Mucosa of rectum (tissue), 2 donors: ENCODE results near the gene AGAP2.
A peak's percentile ranks its signal among the peaks of the same experiment; 100 is the strongest.

Experiments used
- H3K27ac ChIP-seq, 2 donors: one replicate each; pipeline ENCODE4 v1.7.0; 2013; ENCODE audit warnings: inconsistent platforms in 2 of 2, low read depth in 2 of 2, low read length in 2 of 2
- H3K27me3 ChIP-seq, 2 donors: one replicate each; pipeline ENCODE4 v1.7.0; 2013; ENCODE audit warnings: low read length in 2 of 2; ENCODE audit not compliant: control insufficient read depth in 2 of 2, insufficient read depth in 2 of 2
- H3K36me3 ChIP-seq, 2 donors: one replicate each; pipeline ENCODE4 v1.7.0; 2013; ENCODE audit warnings: low read length in 2 of 2; ENCODE audit not compliant: control insufficient read depth in 2 of 2, insufficient read depth in 2 of 2
- H3K4me1 ChIP-seq, 2 donors: one replicate each; pipeline ENCODE4 v1.7.0; 2013; ENCODE audit warnings: low read length in 2 of 2, mild to moderate bottlenecking in 1 of 2; ENCODE audit not compliant: control insufficient read depth in 2 of 2, insufficient read depth in 2 of 2
- H3K4me3 ChIP-seq, 2 donors: one replicate each; pipeline ENCODE4 v1.7.0; 2013; ENCODE audit warnings: low read length in 2 of 2
- H3K9ac ChIP-seq, 2 donors: one replicate each; pipeline ENCODE4 v1.7.0; 2013; ENCODE audit warnings: low read length in 2 of 2, low read depth in 1 of 2, mild to moderate bottlenecking in 1 of 2
- H3K9me3 ChIP-seq, 2 donors: one replicate each; pipeline ENCODE4 v1.7.0; 2013; ENCODE audit warnings: low read length in 2 of 2; ENCODE audit not compliant: control insufficient read depth in 2 of 2
- donor health status: healthy.
- donor health status: Normal muscosa, but diverticular disease.

AGAP2 gene

GRCh38 chr12:57698414-57698813, 40.1 kb downstream of the AGAP2 start:
- Histone ChIP-seq H3K27ac (no peak overlapping the region), H3K4me1 (peaks cover 8 to 9% of the 10 kb centered on the region in 2 donors), H3K27me3 (no peaks in the 10 kb centered on the region), H3K36me3 (peaks cover 36 to 41% of the 10 kb centered on the region in 2 donors), H3K4me3 (no peak overlapping the region), H3K9ac (no peak overlapping the region), H3K9me3 (no peaks in the 10 kb centered on the region)

- Histone ChIP-seq H3K9me3 (no peaks in the 10 kb centered on the region), H3K27me3 (no peaks in the 10 kb centered on the region), H3K36me3 (peaks cover 32 to 35% of the 10 kb centered on the region in 2 donors), H3K27ac (no peak overlapping the region), H3K4me3 (no peak overlapping the region), H3K4me1 (peaks cover 8 to 13% of the 10 kb centered on the region in 2 donors), H3K9ac (no peak overlapping the region)
These were observed 41.5 kb downstream of the AGAP2 start for GRCh38 chr12:57697076-57697475.

- Histone ChIP-seq H3K36me3 (peaks cover 32 to 35% of the 10 kb centered on the region in 2 donors), H3K27me3 (no peaks in the 10 kb centered on the region), H3K9me3 (no peaks in the 10 kb centered on the region), H3K27ac (no peak overlapping the region), H3K4me1 (peaks cover 8 to 13% of the 10 kb centered on the region in 2 donors), H3K9ac (no peak overlapping the region), H3K4me3 (no peak overlapping the region)
These were observed 42.6 kb downstream of the AGAP2 start for GRCh38 chr12:57695770-57696432.

DNA sequence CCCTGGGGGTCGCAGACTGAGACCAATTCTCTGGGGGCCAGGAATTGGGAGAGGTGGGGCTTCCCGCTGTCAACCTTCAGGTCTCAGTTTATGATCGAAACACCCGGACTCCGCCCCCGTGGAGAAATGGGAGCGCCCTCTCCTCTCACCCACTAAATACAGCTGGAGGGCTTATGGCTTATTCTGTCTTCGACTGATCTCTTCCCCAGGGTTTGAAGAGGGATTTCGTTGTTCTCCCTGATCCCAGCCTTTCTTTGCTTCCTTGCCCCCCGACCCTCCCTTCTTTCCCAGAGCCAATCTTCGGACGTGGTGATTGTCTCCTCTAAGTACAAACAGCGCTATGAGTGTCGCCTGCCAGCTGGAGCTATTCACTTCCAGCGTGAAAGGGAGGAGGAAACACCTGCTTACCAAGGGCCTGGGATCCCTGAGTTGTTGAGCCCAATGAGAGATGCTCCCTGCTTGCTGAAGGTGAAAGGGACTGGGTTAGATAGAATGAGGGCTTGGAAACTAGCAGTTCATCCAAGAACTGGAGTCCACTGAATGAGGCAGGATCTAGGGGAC, 44.0 kb downstream of the AGAP2 start:
- peaks cover 28 to 32% of the 10 kb centered on the region in 2 donors for H3K36me3 ChIP-seq
- H3K27me3 ChIP-seq: no peaks in the 10 kb centered on the region
- peak overlapping the region; percentile 90 to 99 for H3K4me3 ChIP-seq
- peak overlapping the region; percentile 56 to 89 for H3K27ac ChIP-seq
- H3K9me3 ChIP-seq: no peaks in the 10 kb centered on the region
- peak overlapping the region; percentile 73 to 96 for H3K9ac ChIP-seq
- peaks cover 8 to 13% of the 10 kb centered on the region in 2 donors for H3K4me1 ChIP-seq

GRCh38 chr12:57693659-57694458, 44.7 kb downstream of the AGAP2 start, which contains the start of gene OS9:
Gene OS9 (plus strand): TSS chr12:57694132. CDS start chr12:57694162, 30 bp downstream.
- Histone ChIP-seq H3K9me3 (no peaks in the 10 kb centered on the region), H3K4me1 (peaks cover 8 to 13% of the 10 kb centered on the region in 2 donors), H3K36me3 (peaks cover 25 to 28% of the 10 kb centered on the region in 2 donors), H3K27ac (peak within 1 kb of the TSS; percentile 56 to 89), H3K4me3 (peak within 1 kb of the TSS; percentile 90 to 99), H3K9ac (peak within 1 kb of the TSS; percentile 73 to 96), H3K27me3 (no peaks in the 10 kb centered on the region)

DNA sequence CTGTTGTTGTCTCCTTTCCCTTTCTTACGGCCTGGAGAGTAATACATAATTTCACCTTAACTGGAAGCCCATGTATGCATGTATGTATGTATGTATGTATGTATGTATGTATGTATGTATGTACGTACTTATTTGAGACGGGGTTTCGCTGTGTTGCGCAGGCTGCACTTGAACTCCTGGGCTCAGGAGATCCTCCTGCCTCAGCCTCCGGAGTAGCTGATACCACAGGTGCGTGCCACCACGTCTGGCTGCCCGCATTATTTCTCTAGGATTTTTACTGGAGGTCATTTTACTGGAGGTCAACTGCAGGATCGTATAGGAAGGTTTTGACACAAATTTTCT, 45.3 kb downstream of the AGAP2 start:
- peaks cover 20 to 22% of the 10 kb centered on the region in 2 donors for H3K36me3 ChIP-seq
- no peak overlapping the region for H3K9ac ChIP-seq
- peak overlapping the region; percentile 90 to 99 for H3K4me3 ChIP-seq
- no peaks in the 10 kb centered on the region for H3K9me3 ChIP-seq
- no peaks in the 10 kb centered on the region for H3K27me3 ChIP-seq
- peaks cover 8 to 13% of the 10 kb centered on the region in 2 donors for H3K4me1 ChIP-seq
- H3K27ac ChIP-seq: no peak overlapping the region

DNA sequence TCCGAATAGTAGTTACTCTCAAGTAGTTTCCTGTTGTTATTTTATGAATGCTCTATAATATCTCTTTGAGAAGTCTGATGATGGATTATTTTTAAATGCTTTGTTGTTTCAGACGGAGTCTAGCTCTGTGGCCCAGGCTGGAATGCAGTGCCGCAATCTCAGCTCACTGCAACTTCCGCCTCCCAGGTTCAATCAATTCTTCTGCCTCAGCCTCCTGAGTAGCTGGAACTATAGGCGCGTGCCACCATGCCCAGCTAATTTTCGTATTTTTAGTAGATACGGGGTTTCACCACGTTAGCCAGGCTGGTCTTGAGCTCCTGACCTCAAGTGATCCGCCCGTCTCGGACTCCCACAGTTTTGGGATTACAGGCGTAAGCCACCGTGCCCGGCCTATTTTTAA, 46.0 kb downstream of the AGAP2 start:
- Histone ChIP-seq H3K4me1 (peaks cover 8 to 13% of the 10 kb centered on the region in 2 donors), H3K36me3 (peaks cover 16 to 17% of the 10 kb centered on the region in 2 donors), H3K27me3 (peaks cover 0 to 4% of the 10 kb centered on the region in 2 donors), H3K9me3 (no peaks in the 10 kb centered on the region), H3K4me3 (no peak overlapping the region), H3K9ac (no peak overlapping the region), H3K27ac (no peak overlapping the region)

DNA sequence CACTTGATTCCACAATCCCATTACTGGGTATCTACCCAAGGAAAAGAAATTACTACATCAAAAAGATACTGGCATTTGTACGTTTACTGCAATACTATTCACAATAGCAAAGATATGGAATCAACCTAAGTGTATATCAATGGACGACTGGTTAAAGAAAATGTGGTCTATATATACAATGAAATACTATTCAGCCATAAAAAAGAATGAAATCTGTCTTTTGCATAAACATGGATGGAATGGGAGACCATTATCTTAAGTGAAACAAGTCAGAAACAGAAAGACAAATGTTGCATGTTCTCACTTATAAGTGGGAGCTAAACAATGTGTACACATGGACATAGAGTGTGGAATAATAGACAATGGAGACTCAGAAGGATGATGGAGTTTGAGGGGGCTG, 49.6 kb downstream of the AGAP2 start:
- H3K9me3 ChIP-seq: no peaks in the 10 kb centered on the region
- H3K27ac ChIP-seq: no peak overlapping the region
- H3K9ac ChIP-seq: no peak overlapping the region
- no peak overlapping the region for H3K4me3 ChIP-seq
- H3K4me1 ChIP-seq: peaks cover 0 to 5% of the 10 kb centered on the region in 2 donors
- H3K27me3 ChIP-seq: peaks cover 6% of the 10 kb centered on the region in 2 donors
- H3K36me3 ChIP-seq: no peaks in the 10 kb centered on the region

- no peak overlapping the region for H3K4me3 ChIP-seq
- no peaks in the 10 kb centered on the region for H3K9me3 ChIP-seq
- H3K27ac ChIP-seq: no peak overlapping the region
- peaks cover 6% of the 10 kb centered on the region in 2 donors for H3K27me3 ChIP-seq
- no peaks in the 10 kb centered on the region for H3K4me1 ChIP-seq
- H3K36me3 ChIP-seq: no peaks in the 10 kb centered on the region
- H3K9ac ChIP-seq: no peak overlapping the region
These were observed 50.7 kb downstream of the AGAP2 start for GRCh38 chr12:57687862-57688261.

DNA sequence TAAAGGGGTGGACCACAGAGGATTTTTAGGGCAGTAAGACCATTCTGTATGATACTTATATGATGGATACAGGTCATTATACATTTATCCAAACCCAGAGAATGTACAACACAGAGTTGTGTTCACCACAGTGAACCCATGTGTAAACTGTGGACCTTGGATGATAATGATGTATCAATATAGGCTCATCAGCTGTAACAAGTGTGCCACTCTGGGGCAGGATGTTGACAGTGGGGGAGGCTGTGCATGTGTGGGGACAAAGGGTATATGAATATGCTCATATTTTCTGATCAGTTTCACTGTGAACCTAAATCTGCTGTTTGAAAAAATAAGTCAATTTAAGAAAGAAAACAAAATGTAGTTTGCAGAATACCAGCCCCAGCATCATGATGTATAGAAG, 58.8 kb downstream of the AGAP2 start:
- H3K9ac ChIP-seq: no peak overlapping the region
- H3K27ac ChIP-seq: no peak overlapping the region
- no peaks in the 10 kb centered on the region for H3K36me3 ChIP-seq
- H3K9me3 ChIP-seq: no peaks in the 10 kb centered on the region
- no peaks in the 10 kb centered on the region for H3K4me1 ChIP-seq
- peaks cover 0 to 4% of the 10 kb centered on the region in 2 donors for H3K27me3 ChIP-seq
- no peak overlapping the region for H3K4me3 ChIP-seq
